SK-N-MC (cell line): ENCODE measurements around the gene TRPM4.

Experiments
- EZH2 ChIP-seq: fragments of 200-600 bp; sonication (generic); IDR thresholded peaks from one replicate; pipeline ENCODE4 v1.6.1; 2017; ENCODE audit warnings: antibody characterized with exemption
- POLR2AphosphoS5 ChIP-seq: IDR thresholded peaks from 2 replicates; pipeline ENCODE4 v1.6.1; 2012; ENCODE audit warnings: mild to moderate bottlenecking, low read depth, low read length, borderline replicate concordance

GRCh38 chr19:49243726-49244125 is 86.1 kb downstream of the TRPM4 start:
- no peak for TF ChIP-seq EZH2
- TF ChIP-seq POLR2AphosphoS5: no peak
